Measurements from ENCODE around the gene PLAC9. TPM values are rescaled to one million over a fixed set of nuclear protein-coding genes. Genes with fewer than 3 reads are reported as not detected.

PLAC9 gene
- total and polyA plus RNA-seq, 2 donors from 2014 or later, result 31.4 to 49.9 TPM

GRCh38 chr10:80171248-80171660, 38.7 kb downstream of the PLAC9 start:
- H3K4me1 ChIP-seq (ENCODE audit: control insufficient read depth in 2 of 3, insufficient read depth in 2 of 3, low read depth in 1 of 3, low read length in 3 of 3), result peaks cover 0 to 7% (median 0%) of the 10 kb centered on the region in 3 donors
- H3K36me3 ChIP-seq (ENCODE audit: control insufficient read depth in 2 of 3, insufficient read depth in 3 of 3, low read length in 3 of 3), result peaks cover 2 to 21% (median 13%) of the 10 kb centered on the region in 3 donors
- FAIRE-seq (no peak), DNase-seq (no peak)
- intact Hi-C loops (cut with DNase I), result no loop called here
- H3K27ac ChIP-seq (ENCODE audit: low read depth in 2 of 2, low read length in 2 of 2), result no peak overlapping the region
- no peak overlapping the region for H3K9ac ChIP-seq (ENCODE audit: low read length in 3 of 3)
- no peaks in the 10 kb centered on the region for H3K9me3 ChIP-seq (ENCODE audit: control insufficient read depth in 2 of 3, insufficient read depth in 1 of 3, low read length in 3 of 3)
- H3K27me3 ChIP-seq (ENCODE audit: control insufficient read depth, insufficient read depth, low read length), result no peaks in the 10 kb centered on the region
- no peak overlapping the region for H3K4me3 ChIP-seq (ENCODE audit: low read length in 3 of 3)
- no peak for TF ChIP-seq CTCF (IDR thresholded peaks at IDR 0.05; ENCODE audit: borderline replicate concordance, extremely low read depth, insufficient read depth)

GRCh38 chr10:80172896-80173295, 40.4 kb downstream of the PLAC9 start:
- DNase-seq, result no peak
- Histone ChIP-seq H3K9me3 (ENCODE audit: control insufficient read depth in 2 of 3, insufficient read depth in 1 of 3, low read length in 3 of 3) (no peaks in the 10 kb centered on the region), H3K27ac (ENCODE audit: low read depth in 2 of 2, low read length in 2 of 2) (no peak overlapping the region), H3K36me3 (ENCODE audit: control insufficient read depth in 2 of 3, insufficient read depth in 3 of 3, low read length in 3 of 3) (peaks cover 2 to 21% (median 13%) of the 10 kb centered on the region in 3 donors), H3K9ac (ENCODE audit: low read length in 3 of 3) (no peak overlapping the region), H3K4me1 (ENCODE audit: control insufficient read depth in 2 of 3, insufficient read depth in 2 of 3, low read depth in 1 of 3, low read length in 3 of 3) (peaks cover 0 to 4% (median 0%) of the 10 kb centered on the region in 3 donors), H3K4me3 (ENCODE audit: low read length in 3 of 3) (no peak overlapping the region), H3K27me3 (ENCODE audit: control insufficient read depth, insufficient read depth, low read length) (no peaks in the 10 kb centered on the region)
- no peak for FAIRE-seq
- intact Hi-C loops (cut with DNase I), result no loop called here
- no peak for TF ChIP-seq CTCF (IDR thresholded peaks at IDR 0.05; ENCODE audit: borderline replicate concordance, extremely low read depth, insufficient read depth)

- intact Hi-C loops (cut with DNase I), result no loop called here
- Histone ChIP-seq H3K4me1 (ENCODE audit: control insufficient read depth in 2 of 3, insufficient read depth in 2 of 3, low read depth in 1 of 3, low read length in 3 of 3) (peaks cover 0 to 8% (median 0%) of the 10 kb centered on the region in 3 donors), H3K27ac (ENCODE audit: low read depth in 2 of 2, low read length in 2 of 2) (no peak overlapping the region), H3K36me3 (ENCODE audit: control insufficient read depth in 2 of 3, insufficient read depth in 3 of 3, low read length in 3 of 3) (peaks cover 2 to 21% (median 13%) of the 10 kb centered on the region in 3 donors), H3K4me3 (ENCODE audit: low read length in 3 of 3) (no peak overlapping the region), H3K9me3 (ENCODE audit: control insufficient read depth in 2 of 3, insufficient read depth in 1 of 3, low read length in 3 of 3) (no peaks in the 10 kb centered on the region), H3K27me3 (ENCODE audit: control insufficient read depth, insufficient read depth, low read length) (no peaks in the 10 kb centered on the region), H3K9ac (ENCODE audit: low read length in 3 of 3) (no peak overlapping the region)
- no peak for DNase-seq
- no peak for FAIRE-seq
- TF ChIP-seq CTCF (IDR thresholded peaks at IDR 0.05; ENCODE audit: borderline replicate concordance, extremely low read depth, insufficient read depth), result no peak
These were observed 40.9 kb downstream of the PLAC9 start for GRCh38 chr10:80173466-80173865.
